ENCODE measurements around the gene C8G.

- TF ChIP-seq CTCF (IDR thresholded peaks at IDR 0.05) = peak in 1 of 6 experiments; percentile 8
- no peak for TF ChIP-seq POLR2A (IDR thresholded peaks at IDR 0.05)
Observed at GRCh38 chr9:136975644-136976043, 30.6 kb downstream of the C8G start.
